Duodenal mucosa (tissue), 2 donors: ENCODE measurements around the gene RHOT2.
A peak's percentile ranks its signal among the peaks of the same experiment; 100 is the strongest.

ENCODE experiments used
- H3K27ac ChIP-seq: one replicate; pipeline ENCODE4 v1.7.0; 2013; ENCODE audit warnings: low read depth, low read length
- H3K27me3 ChIP-seq, 2 donors: one replicate each; pipeline ENCODE4 v1.7.0; 2013; ENCODE audit warnings: low read length in 2 of 2, control low read depth in 1 of 2; ENCODE audit not compliant: insufficient read depth in 2 of 2, control insufficient read depth in 1 of 2
- H3K36me3 ChIP-seq, 2 donors: one replicate each; pipeline ENCODE4 v1.7.0; 2013; ENCODE audit warnings: low read length in 2 of 2, control low read depth in 1 of 2; ENCODE audit not compliant: insufficient read depth in 2 of 2, control insufficient read depth in 1 of 2
- H3K4me1 ChIP-seq, 2 donors: one replicate each; pipeline ENCODE4 v1.7.0; 2013; ENCODE audit warnings: low read length in 2 of 2, control low read depth in 1 of 2; ENCODE audit not compliant: insufficient read depth in 2 of 2, control insufficient read depth in 1 of 2
- H3K4me3 ChIP-seq, 2 donors: one replicate each; pipeline ENCODE4 v1.7.0; 2013; ENCODE audit warnings: low read length in 2 of 2, low read depth in 1 of 2
- H3K9ac ChIP-seq, 2 donors: one replicate each; pipeline ENCODE4 v1.7.0; 2013; ENCODE audit warnings: low read length in 2 of 2, low read depth in 1 of 2
- H3K9me3 ChIP-seq, 2 donors: one replicate each; pipeline ENCODE4 v1.7.0; 2013; ENCODE audit warnings: low read length in 2 of 2, control low read depth in 1 of 2; ENCODE audit not compliant: control insufficient read depth in 1 of 2

Gene RHOT2

DNA sequence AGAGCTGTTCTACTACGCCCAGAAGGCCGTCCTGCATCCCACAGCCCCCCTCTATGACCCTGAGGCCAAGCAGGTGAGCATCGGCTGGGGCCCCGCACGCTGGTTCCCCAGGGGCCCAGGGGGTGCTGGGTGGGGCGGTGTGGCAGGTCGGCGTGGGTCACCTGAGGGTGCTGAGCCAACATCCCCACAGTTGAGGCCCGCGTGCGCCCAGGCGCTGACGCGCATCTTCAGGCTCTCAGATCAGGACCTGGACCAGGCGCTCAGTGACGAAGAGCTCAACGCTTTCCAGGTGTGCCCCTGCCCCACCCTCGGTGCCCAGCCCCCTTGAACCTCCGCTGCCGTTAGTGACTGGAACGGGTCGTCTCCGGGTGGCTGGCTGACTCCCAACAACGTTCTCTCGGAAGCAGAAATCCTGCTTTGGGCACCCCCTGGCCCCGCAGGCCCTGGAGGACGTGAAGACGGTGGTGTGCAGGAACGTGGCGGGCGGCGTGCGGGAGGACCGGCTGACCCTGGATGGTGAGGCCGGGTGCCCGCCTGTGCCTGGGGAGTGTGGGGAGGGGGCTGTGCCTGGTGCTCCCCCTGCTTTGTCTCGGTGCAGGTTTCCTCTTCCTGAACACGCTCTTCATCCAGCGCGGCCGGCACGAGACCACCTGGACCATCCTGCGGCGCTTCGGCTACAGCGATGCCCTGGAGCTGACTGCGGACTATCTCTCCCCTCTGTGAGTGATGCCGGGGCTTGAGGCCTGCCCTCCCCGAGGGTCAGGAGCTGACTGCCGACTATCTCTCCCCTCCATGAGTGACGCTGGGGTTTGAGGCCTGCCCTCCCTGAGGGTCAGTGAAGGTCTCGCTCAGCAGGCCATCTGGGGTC, 2.8 kb downstream of the RHOT2 start:
- Histone ChIP-seq H3K4me3 (no peak overlapping the region), H3K9me3 (no peaks in the 10 kb centered on the region), H3K4me1 (peaks cover 19 to 23% of the 10 kb centered on the region in 2 donors), H3K9ac (no peak overlapping the region), H3K36me3 (peaks cover 22 to 49% of the 10 kb centered on the region in 2 donors), H3K27ac (no peak overlapping the region), H3K27me3 (no peaks in the 10 kb centered on the region)

DNA sequence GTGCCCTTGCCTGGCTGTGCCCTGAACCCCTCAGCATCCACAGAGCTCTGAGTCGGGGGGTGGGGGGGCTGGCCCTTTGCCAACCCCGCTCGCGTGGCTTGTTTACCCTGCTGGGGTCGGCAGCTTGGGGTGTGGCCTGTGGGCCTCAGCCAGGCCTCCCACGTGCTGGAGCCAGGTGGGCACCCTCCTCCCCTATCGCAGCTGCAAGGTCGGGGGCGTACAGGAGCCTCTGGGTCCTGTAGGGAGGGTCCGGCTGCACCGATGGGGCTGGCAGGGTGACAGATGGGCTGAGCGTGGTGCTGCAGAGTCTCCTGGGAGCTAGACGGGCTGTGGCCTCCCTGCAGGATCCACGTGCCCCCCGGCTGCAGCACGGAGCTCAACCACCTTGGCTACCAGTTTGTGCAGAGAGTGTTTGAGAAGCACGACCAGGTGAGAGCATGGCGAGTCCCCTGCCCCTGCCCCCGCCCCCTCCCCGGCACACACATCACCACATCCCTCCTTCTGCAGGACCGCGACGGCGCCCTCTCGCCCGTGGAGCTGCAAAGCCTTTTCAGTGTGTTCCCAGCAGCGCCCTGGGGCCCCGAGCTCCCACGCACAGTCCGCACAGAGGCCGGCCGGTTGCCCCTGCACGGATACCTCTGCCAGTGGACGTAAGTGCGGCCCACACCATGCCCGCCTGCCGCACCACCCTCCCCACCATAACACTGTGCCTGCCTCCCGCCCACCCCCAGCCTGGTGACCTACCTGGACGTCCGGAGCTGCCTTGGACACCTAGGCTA, 3.6 kb downstream of the RHOT2 start:
- peaks cover 22 to 49% of the 10 kb centered on the region in 2 donors for H3K36me3 ChIP-seq

GRCh38 chr16:672371-672770, 4.4 kb downstream of the RHOT2 start:
- H3K36me3 ChIP-seq = peaks cover 22 to 49% of the 10 kb centered on the region in 2 donors
- no peak overlapping the region for H3K27ac ChIP-seq
- H3K9me3 ChIP-seq = no peaks in the 10 kb centered on the region

More for the DNA sequence above, 3.6 kb downstream of the RHOT2 start:
- H3K9ac ChIP-seq = no peak overlapping the region
- no peaks in the 10 kb centered on the region for H3K27me3 ChIP-seq
- H3K9me3 ChIP-seq = no peaks in the 10 kb centered on the region
- peaks cover 26 to 29% of the 10 kb centered on the region in 2 donors for H3K4me1 ChIP-seq
- H3K27ac ChIP-seq = no peak overlapping the region
- H3K4me3 ChIP-seq = no peak overlapping the region

GRCh38 chr16:672851-673250, 4.9 kb downstream of the RHOT2 start:
- Histone ChIP-seq H3K36me3 (peaks cover 22 to 49% of the 10 kb centered on the region in 2 donors), H3K27ac (no peak overlapping the region), H3K9ac (no peak overlapping the region)

More at GRCh38 chr16:672371-672770, 4.4 kb downstream of the RHOT2 start:
- no peak overlapping the region for H3K4me3 ChIP-seq
- H3K9ac ChIP-seq = no peak overlapping the region
- no peaks in the 10 kb centered on the region for H3K27me3 ChIP-seq
- peaks cover 28 to 35% of the 10 kb centered on the region in 2 donors for H3K4me1 ChIP-seq

GRCh38 chr16:673399-673991, 5.6 kb downstream of the RHOT2 start:
- no peaks in the 10 kb centered on the region for H3K9me3 ChIP-seq
- peaks cover 24 to 31% of the 10 kb centered on the region in 2 donors for H3K4me1 ChIP-seq
- H3K27ac ChIP-seq = no peak overlapping the region
- H3K4me3 ChIP-seq = no peak overlapping the region
- H3K27me3 ChIP-seq = no peaks in the 10 kb centered on the region
- H3K36me3 ChIP-seq = peaks cover 22 to 49% of the 10 kb centered on the region in 2 donors
- H3K9ac ChIP-seq = no peak overlapping the region

More at GRCh38 chr16:672851-673250, 4.9 kb downstream of the RHOT2 start:
- Histone ChIP-seq H3K4me1 (peaks cover 24 to 31% of the 10 kb centered on the region in 2 donors), H3K27me3 (no peaks in the 10 kb centered on the region), H3K4me3 (no peak overlapping the region), H3K9me3 (no peaks in the 10 kb centered on the region)

- Histone ChIP-seq H3K9ac (no peak overlapping the region), H3K36me3 (peaks cover 22 to 48% of the 10 kb centered on the region in 2 donors), H3K4me3 (no peak overlapping the region), H3K9me3 (no peaks in the 10 kb centered on the region), H3K27me3 (no peaks in the 10 kb centered on the region), H3K4me1 (peaks cover 17 to 22% of the 10 kb centered on the region in 2 donors), H3K27ac (no peak overlapping the region)
Measured at GRCh38 chr16:674214-674881, 6.4 kb downstream of the RHOT2 start.

GRCh38 chr16:674968-675883, 7.3 kb downstream of the RHOT2 start, which contains the start of gene RHBDL1:
RHBDL1 (plus strand) TSS chr16:675671; CDS start chr16:675791, 120 bp downstream.
- no peak within 1 kb of the TSS for H3K27ac ChIP-seq
- H3K36me3 ChIP-seq = peaks cover 17 to 39% of the 10 kb centered on the region in 2 donors
- no peaks in the 10 kb centered on the region for H3K27me3 ChIP-seq
- no peaks in the 10 kb centered on the region for H3K9me3 ChIP-seq
- peak within 1 kb of the TSS; percentile 43 to 51 for H3K9ac ChIP-seq
- H3K4me3 ChIP-seq = peak within 1 kb of the TSS; percentile 40 to 57
- peaks cover 15 to 22% of the 10 kb centered on the region in 2 donors for H3K4me1 ChIP-seq

- Histone ChIP-seq H3K27ac (no peak overlapping the region), H3K9me3 (no peaks in the 10 kb centered on the region), H3K36me3 (peaks cover 10 to 31% of the 10 kb centered on the region in 2 donors), H3K4me1 (peaks cover 18 to 25% of the 10 kb centered on the region in 2 donors), H3K9ac (peak overlapping the region; percentile 43 to 51), H3K27me3 (no peaks in the 10 kb centered on the region), H3K4me3 (peak overlapping the region in 1 of 2 donors; percentile 40)
Measured at GRCh38 chr16:675884-676564, 8.1 kb downstream of the RHOT2 start.
